GM18526 (cell line): ENCODE measurements around the gene POU3F2.

Experiments
- POLR2A ChIP-seq: IDR thresholded peaks from 3 replicates; pipeline ENCODE4 v1.6.1; 2011; ENCODE audit not compliant: insufficient read length; ENCODE audit errors: extremely low read depth

The POU3F2 gene

DNA sequence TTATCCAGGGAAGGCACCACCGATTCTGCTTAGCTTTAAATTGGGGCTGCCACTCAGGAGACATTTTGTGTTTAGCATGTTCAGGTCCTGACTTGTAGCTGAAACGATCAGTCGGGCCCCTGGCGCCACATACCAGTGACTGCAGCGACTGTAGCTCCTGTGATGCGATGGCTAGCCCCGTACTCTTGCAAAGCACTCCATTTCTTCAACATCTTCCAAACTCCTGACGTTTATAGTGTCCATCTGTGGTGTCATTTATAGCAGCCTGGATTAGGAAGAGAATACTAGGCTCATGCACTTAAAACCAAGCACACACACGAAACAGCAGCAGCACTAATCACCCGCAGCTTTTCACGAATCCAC, 13.0 kb downstream of the POU3F2 start:
- no peak for TF ChIP-seq POLR2A

DNA sequence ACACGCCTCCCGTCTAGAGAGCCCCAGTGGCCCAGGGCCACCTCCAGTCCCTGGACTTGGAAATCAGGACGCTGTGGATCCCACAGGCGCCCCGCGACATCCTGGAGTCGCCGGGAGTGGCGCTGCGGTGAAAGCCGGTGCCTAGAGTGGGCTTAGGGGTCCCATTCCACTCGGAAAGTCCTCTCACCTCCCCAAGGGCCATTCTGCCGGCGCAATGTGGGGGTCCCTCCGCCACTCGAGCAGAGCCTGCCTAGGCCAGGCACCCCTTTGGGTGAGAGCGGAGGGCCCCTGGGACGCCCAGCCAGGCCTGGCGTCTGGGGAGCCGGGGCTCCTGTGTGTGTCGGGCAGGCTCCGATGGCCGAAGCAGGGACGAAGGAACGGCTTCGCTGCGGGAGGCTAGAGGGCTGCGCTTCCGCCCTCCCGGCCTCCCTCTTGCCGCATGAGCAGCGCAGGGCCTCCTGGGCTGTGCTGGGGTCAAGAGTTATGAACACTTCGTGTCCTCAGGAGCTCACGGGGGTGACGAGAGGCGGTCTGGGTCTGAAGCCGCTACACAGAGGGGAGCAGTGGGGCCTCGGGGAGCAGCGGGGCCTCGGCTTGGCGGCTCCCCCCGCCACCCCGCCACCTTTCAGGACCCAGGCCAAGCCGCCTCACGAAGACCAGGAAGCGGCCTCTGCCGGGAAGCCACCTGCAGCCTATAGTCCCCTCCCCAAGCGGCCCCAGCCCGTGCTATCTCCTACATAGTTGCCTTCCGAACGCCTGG, 13.6 kb downstream of the POU3F2 start:
- no peak for TF ChIP-seq POLR2A

DNA sequence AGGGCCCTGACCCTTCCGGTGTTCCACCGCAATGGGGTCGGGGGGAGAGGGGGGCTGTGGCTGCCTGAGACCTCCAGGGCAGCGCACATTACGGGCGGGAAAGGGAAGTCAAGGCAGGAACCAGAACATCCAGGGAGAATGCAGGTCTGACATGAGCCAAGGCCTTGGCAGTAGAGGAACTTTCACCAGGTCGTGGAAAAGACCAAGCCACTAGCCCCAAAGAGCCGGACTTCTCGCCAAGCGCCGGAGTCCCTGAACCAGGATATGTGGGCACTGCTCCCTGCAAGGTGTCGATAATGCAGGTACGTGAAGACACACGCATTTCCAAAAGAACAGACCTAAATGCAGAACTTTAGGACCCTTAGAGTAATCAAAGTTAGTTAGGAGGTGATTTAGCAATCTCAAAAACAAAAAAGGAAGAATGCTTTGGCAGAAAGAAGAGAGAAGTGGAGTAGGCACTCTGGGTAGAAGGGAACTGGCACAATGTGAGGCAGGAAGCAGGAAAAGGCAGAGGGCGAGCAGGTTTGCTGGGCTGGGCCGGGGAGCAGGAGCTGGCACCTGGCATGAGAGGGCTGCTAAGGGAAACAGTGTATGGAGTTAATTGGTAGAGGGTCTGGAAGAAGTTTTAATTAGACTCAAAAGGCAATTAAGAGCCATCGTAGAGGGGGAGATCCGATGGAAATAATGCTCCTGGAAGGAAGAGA, 14.3 kb downstream of the POU3F2 start:
- TF ChIP-seq POLR2A, result no peak

DNA sequence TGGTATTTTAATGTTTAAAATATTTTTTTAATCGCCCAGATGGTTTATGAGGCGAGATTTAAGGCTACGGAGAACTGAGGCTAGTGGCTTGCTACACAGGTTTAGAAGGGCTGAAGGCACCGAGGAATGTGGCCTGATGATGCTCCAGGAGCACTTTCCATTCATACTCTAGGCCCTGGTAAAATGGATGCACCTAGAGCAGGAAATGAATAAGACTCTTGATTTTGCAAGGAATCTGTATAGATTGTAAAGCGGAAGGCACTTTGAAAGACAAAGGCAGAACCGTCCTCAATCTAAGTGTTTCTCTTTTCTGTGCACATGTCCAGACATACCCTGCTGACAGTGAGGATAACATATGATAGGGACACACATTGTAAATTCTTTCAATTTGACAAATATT, 30.1 kb downstream of the POU3F2 start:
- TF ChIP-seq POLR2A, result no peak

DNA sequence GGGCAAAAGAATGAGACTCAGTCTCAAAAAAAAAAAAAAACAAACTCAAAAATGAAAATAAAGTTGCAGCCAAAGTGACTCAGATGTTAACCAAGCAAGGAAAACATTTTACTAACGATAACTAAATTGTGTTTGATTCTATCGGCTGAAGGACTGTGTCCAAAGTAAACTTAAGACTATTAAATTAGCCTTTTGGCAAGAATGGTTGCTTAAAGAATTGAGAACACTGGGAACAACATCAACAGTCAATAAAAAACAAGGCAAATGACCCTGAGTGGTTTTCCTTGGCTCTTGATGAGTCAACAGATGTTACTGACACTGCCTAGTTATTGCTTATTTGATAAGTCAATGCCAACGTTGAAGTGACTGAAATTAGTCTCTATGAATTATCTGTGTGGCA, 36.7 kb downstream of the POU3F2 start:
- TF ChIP-seq POLR2A, result no peak

DNA sequence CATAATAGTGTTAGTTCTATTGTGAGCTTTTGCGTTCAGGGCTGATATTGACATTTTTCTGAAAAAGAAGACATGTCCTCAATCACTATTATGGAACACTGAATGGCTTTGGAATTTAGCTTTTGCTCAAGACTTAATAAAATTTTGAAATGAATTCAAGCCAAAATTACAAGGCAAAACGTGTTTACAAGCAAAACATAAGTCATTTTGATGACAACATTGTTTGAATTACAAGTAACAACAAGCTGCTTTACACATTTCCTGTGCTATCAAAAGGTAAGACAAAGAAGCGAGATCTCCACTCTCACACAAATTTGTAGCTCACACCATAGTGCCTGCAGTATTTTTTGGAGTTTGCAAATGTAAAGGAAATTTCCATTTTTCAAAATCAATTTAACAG, 37.4 kb downstream of the POU3F2 start:
- no peak for TF ChIP-seq POLR2A

DNA sequence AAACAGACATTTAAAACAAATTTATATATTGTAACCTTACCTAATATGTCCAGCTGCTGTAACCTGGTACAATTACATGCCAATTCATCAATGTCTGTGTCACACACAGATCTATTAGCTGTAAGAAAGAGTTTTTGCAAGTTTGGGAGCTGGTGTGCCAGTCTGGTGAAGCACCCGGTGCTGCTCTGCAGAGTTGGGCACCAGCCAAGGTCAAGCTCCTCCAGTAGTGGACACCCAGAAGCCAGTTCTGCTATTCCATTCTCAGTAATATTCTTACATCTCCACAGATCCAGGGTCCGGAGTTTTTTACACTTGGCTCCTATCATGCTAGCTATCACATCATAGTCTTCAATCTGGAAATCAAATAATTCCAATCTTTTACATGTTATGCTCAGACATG, 41.0 kb downstream of the POU3F2 start:
- no peak for TF ChIP-seq POLR2A

DNA sequence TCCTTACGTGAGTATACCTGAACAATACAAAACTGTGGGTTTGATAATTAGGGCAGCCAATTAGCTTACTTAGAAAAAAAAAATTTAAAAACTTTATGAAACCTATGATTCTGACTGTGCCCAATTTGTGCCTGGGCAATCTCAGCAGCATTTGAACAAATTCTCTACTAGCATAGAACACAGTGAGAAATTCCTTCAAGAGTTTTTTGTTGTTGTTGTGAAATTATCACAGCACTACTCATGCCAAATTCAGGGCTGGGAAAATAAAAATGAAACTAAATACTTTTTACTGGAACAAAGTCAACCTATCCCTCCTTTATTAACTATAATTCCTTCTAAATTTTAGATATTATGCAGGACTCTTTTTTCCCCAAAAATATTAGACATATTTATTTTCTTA, 42.9 kb downstream of the POU3F2 start:
- TF ChIP-seq POLR2A, result no peak

DNA sequence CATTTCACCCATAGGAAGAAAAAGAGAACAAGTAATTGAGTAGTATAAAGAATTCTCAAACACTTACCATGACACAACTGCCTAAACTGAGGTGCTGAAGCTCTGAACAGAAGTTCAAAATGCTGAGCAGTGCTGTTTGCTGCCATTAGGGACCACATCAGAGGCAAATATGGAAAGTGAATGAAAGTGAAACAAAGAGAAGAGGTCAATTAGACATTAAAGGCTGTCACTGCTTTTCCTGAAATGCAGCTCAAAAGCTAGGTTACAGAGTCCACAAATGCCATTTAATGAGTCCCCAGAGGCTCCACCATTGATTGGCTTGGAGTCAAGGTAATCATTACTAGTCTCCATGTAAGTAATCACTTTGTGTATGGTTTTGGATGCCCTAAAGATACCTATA, 46.1 kb downstream of the POU3F2 start:
- TF ChIP-seq POLR2A, result no peak

DNA sequence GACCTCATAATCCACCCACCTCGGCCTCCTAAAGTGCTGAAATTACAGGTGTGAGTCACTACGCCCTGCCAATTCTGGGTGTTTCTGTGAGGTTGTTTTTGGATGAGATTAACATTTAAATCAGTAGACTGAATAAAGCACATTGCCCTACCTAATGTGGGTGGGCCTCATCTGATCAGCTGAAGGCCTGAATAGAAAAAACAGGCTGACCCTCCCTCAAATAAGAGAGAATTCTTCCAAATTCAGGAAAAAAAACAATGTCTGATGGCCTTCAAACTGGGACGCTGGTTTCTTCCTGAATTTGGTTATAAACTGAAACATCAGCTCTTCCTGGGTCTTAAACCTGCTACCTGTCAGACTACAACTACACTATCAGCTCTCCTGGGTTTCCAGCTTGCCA, 51.0 kb downstream of the POU3F2 start:
- no peak for TF ChIP-seq POLR2A

DNA sequence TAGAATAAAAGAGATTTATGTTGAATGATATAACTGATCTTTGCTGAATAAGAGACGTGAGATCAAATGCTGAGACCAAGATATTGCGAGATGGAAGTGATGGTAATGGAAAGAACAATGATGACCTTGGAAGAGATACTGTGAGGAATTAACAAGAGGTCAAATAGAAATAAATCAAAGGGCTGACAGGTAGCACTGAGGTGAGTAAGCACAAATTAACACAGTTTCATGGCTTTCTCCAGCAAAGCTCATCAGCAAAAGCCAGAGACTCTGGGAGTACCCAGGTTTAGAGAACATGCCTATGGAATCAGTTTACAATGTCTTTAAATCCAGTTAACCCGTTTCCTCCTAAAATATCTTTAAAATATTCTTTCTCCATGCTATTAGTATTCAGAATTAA, 53.3 kb downstream of the POU3F2 start:
- TF ChIP-seq POLR2A, result no peak
